GM13977 (cell line): ENCODE measurements around the gene ZBED4.

ENCODE experiments used
- DNase-seq: peaks from one replicate; pipeline ENCODE4 v3.0.0; 2012; ENCODE audit warnings: low spot score
- CTCF ChIP-seq: IDR thresholded peaks from 2 replicates; pipeline ENCODE4 v1.5.1; 2012; ENCODE audit warnings: mild to moderate bottlenecking, control low read depth; ENCODE audit not compliant: insufficient read depth; ENCODE audit errors: extremely low read depth, missing control alignments
- in situ Hi-C: fragments of 300-500 bp; cut with MboI; formaldehyde crosslinking; loops from one replicate; pipeline ENCODE4 v1.12.0; 2022; ENCODE audit warnings: low sequenced_read_pairs, low pct_unique_long_range_greater_than_20kb, mixed read lengths, inconsistent platforms; ENCODE audit not compliant: unreplicated experiment

Gene ZBED4

GRCh38 chr22:49863931-49864330 lies 10.3 kb downstream of the ZBED4 start:
- in situ Hi-C loops, result no loop called here
- no peak for TF ChIP-seq CTCF
- no peak for DNase-seq

- no peak for TF ChIP-seq CTCF
- in situ Hi-C loops, result no loop called here
- DNase-seq, result no peak
Measured at GRCh38 chr22:49865156-49865555, 11.5 kb downstream of the ZBED4 start.

GRCh38 chr22:49866134-49866533 lies 12.5 kb downstream of the ZBED4 start:
- DNase-seq, result no peak
- in situ Hi-C loops, result no loop called here
- no peak for TF ChIP-seq CTCF

- in situ Hi-C loops, result no loop called here
- no peak for DNase-seq
- TF ChIP-seq CTCF, result no peak
Measured at GRCh38 chr22:49866646-49867045, 13.0 kb downstream of the ZBED4 start.

- in situ Hi-C loops, result no loop called here
- TF ChIP-seq CTCF, result no peak
- DNase-seq, result no peak
Measured at GRCh38 chr22:49867303-49868265, 13.9 kb downstream of the ZBED4 start.

- in situ Hi-C loops, result no loop called here
- no peak for DNase-seq
- no peak for TF ChIP-seq CTCF
Measured at GRCh38 chr22:49869086-49869830, 15.6 kb downstream of the ZBED4 start.
